Adrenal gland (tissue), 12 donors: Measurements from ENCODE around the gene CEACAM6. TPM values are rescaled to one million over a fixed set of nuclear protein-coding genes. Genes with fewer than 3 reads are reported as not detected.
A peak's percentile ranks its signal among the peaks of the same experiment; 100 is the strongest.

Experiments
- DNase-seq, 7 donors: peaks; one replicate each; pipeline ENCODE4 v3.0.0-alpha.2; 2019 to 2020
- H3K27ac ChIP-seq, 5 donors: fragments of 200-600 bp; sonication (generic) in 4 of 5; 1 replicate in 3 of 5; 2 replicates in 2 of 5; pipeline versions ENCODE4 v1.5.1 to v1.8.0; 2016 to 2020; ENCODE audit warnings: mild to moderate bottlenecking in 1 of 5
- H3K27me3 ChIP-seq: fragments of 200-600 bp; 2 replicates; pipeline ENCODE4 v1.8.0; 2021
- H3K36me3 ChIP-seq, 2 donors: fragments of 200-600 bp; replicated peaks in 1 of 2; 1 replicate in 1 of 2; 2 replicates in 1 of 2; pipeline versions ENCODE4 v1.5.1 to v1.8.0; 2018 to 2022
- H3K4me1 ChIP-seq, 2 donors: fragments of 200-600 bp; replicated peaks in 1 of 2; 1 replicate in 1 of 2; 2 replicates in 1 of 2; pipeline versions ENCODE4 v1.5.1 to v1.8.0; 2018 to 2021
- H3K4me3 ChIP-seq, 4 donors: fragments of 200-600 bp; sonication (generic) in 3 of 4; one replicate each; pipeline ENCODE4 v1.5.1; 2016 to 2018
- H3K9me3 ChIP-seq, 3 donors: fragments of 200-600 bp; sonication (generic) in 1 of 3; replicated peaks in 1 of 3; 1 replicate in 2 of 3; 2 replicates in 1 of 3; pipeline versions ENCODE4 v1.5.1 to v1.8.0; 2016 to 2021
- POLR2A ChIP-seq, 2 donors: fragments of 450-650 bp; IDR thresholded peaks; one replicate each; pipeline ENCODE4 v1.6.1; 2017; ENCODE audit warnings: antibody characterized with exemption in 2 of 2, mild to moderate bottlenecking in 2 of 2, moderate library complexity in 1 of 2
- WGBS, 4 donors: extraction: QIAGEN DNeasy Blood & Tissue Kit in 2 of 4; methylation state at CpG; one replicate each; pipeline versions ENCODE4 v1.1.5 to v1.1.7; 2013 to 2017; 5-methylcytosine and 5-hydroxymethylcytosine counted together
- intact Hi-C, 2 donors: fragments of 100-400 bp; cut with DNase I; formaldehyde crosslinking; loops; one replicate each; pipeline versions ENCODE4 v1.14.1 to v1.15.0; 2022 to 2023
- polyA plus RNA-seq, 3 donors: library from polyadenylated mRNA; stranded (reverse); fragments of 200-250 nt in 2 of 3; fragments of 350-450 nt in 1 of 3; fragmentation: Illumina TruSeq in 1 of 3; extraction: RNeasy Lipid Tissue Mini Kit (QIAGEN cat#74804) in 1 of 3; gene quantifications; one replicate each; pipeline ENCODE4 v1.2.3, GENCODE V29; 2013 to 2014
- total RNA-seq, 9 donors: library from RNA; depleted of rRNA in 4 of 9; stranded (reverse); fragments of >200 nt in 4 of 9; fragments of 120-200 nt in 1 of 9; fragmentation: NEBNext Ultra II Directional in 1 of 9; extraction: Animal tissue kit (Norgen Biotek cat#: 25700) in 1 of 9; gene quantifications; one replicate each; pipeline versions ENCODE4 v1.1.0 to v1.2.4, GENCODE V29; 2013 to 2023
- TF ChIP-seq, protein P1 (sequence below), 6 experiments: fragments of 450-650 bp in 4 of 6; fragments of 200-600 bp in 2 of 6; sonication (generic) in 1 of 6; IDR thresholded peaks; 1 replicate in 5 of 6; 2 replicates in 1 of 6; pipeline versions ENCODE4 v1.5.1 to v1.8.0; 2016 to 2021; ENCODE audit warnings: antibody characterized with exemption in 6 of 6, mild to moderate bottlenecking in 2 of 6, moderate library complexity in 1 of 6
- donor health status: healthy with polysubstance abuse.
- donor health status: Bipolar disorder and iron deficiency.
- donor health status: DM: yes; HTN: yes; CAD: no.
- donor health status: DM: no; HTN: no; CAD: no.
- donor health status: DM: no; HTN: no; CAD: no.
- donor health status: DM: yes; HTN: yes; CAD: no.

CEACAM6 gene
- total and polyA plus RNA-seq, 12 donors = 0.06 to 0.76 (median 0.24) TPM; not detected in 5

DNA sequence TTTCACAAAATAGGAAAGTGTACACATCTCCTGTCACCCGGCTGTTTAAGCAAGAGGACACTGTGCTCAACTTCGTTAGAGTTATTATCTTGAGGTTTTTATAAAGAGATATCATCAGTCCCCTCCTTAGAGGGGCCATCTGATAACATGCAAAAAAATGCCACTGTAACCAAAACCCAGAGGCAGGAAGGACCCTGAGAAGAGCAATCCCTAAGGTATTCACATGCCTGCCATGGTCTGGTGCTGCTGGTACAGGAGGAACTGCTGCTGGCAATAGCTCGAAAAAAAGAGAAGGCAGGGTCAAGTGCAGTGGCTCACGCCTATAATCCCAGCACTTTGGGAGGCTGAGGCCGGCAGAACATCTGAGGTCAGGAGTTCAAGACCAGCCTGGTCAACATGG is 28.3 kb downstream of the CEACAM6 start:
- no peaks in the 10 kb centered on the region for H3K36me3 ChIP-seq
- no peaks in the 10 kb centered on the region for H3K9me3 ChIP-seq
- H3K27me3 ChIP-seq = peaks cover 26% of the 10 kb centered on the region
- H3K4me1 ChIP-seq = no peaks in the 10 kb centered on the region
- no peak for DNase-seq
- intact Hi-C loops = no loop called here
- no peak overlapping the region for H3K4me3 ChIP-seq
- WGBS, 4 donors = 39 to 54% (median 48%) methylated on average over 5 of the region's 5 CpGs
- TF ChIP-seq, protein P1, sequence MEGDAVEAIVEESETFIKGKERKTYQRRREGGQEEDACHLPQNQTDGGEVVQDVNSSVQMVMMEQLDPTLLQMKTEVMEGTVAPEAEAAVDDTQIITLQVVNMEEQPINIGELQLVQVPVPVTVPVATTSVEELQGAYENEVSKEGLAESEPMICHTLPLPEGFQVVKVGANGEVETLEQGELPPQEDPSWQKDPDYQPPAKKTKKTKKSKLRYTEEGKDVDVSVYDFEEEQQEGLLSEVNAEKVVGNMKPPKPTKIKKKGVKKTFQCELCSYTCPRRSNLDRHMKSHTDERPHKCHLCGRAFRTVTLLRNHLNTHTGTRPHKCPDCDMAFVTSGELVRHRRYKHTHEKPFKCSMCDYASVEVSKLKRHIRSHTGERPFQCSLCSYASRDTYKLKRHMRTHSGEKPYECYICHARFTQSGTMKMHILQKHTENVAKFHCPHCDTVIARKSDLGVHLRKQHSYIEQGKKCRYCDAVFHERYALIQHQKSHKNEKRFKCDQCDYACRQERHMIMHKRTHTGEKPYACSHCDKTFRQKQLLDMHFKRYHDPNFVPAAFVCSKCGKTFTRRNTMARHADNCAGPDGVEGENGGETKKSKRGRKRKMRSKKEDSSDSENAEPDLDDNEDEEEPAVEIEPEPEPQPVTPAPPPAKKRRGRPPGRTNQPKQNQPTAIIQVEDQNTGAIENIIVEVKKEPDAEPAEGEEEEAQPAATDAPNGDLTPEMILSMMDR (IDR thresholded peaks at IDR 0.05) = no peak
- TF ChIP-seq POLR2A (IDR thresholded peaks at IDR 0.05) = no peak
- no peak overlapping the region for H3K27ac ChIP-seq

GRCh38 chr19:41784312-41784711 is 29.0 kb downstream of the CEACAM6 start:
- TF ChIP-seq POLR2A (IDR thresholded peaks at IDR 0.05) = no peak
- TF ChIP-seq, protein P1 (IDR thresholded peaks at IDR 0.05) = no peak
- Histone ChIP-seq H3K27me3 (peaks cover 28% of the 10 kb centered on the region), H3K27ac (no peak overlapping the region), H3K4me1 (no peaks in the 10 kb centered on the region), H3K4me3 (no peak overlapping the region), H3K9me3 (no peaks in the 10 kb centered on the region), H3K36me3 (no peaks in the 10 kb centered on the region)
- DNase-seq = no peak
- intact Hi-C loops = no loop called here
- 44 to 63% (median 59%) methylated on average over 3 of the region's 3 CpGs for WGBS, 4 donors

- Histone ChIP-seq H3K27me3 (peaks cover 29% of the 10 kb centered on the region), H3K36me3 (no peaks in the 10 kb centered on the region), H3K4me3 (no peak overlapping the region), H3K27ac (no peak overlapping the region), H3K4me1 (no peaks in the 10 kb centered on the region), H3K9me3 (no peaks in the 10 kb centered on the region)
- intact Hi-C loops = no loop called here
- 38 to 47% (median 40%) methylated on average over 4 of the region's 4 CpGs for WGBS, 4 donors
- TF ChIP-seq, protein P1 (IDR thresholded peaks at IDR 0.05) = no peak
- TF ChIP-seq POLR2A (IDR thresholded peaks at IDR 0.05) = no peak
- DNase-seq = no peak
Measured at GRCh38 chr19:41784743-41785142, 29.4 kb downstream of the CEACAM6 start.

DNA sequence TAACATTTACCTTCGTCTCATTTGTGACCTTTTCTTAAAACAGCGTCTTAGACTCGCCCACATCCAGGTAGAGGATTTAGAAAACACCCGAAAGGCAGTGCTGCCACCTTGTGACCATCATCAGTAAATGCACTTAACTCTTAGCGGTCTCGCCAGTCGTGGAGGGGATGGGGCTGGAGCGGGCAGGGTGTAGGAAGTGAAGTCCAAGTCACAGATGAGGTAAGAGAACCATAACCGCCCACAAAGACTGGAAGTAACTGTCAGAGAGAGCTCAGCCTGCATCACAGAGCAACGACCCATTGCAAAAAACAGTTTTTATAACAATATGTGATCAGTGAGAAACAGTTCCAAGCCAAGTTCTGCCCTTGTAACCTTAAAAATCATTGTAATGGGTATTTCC is 30.3 kb downstream of the CEACAM6 start:
- no peaks in the 10 kb centered on the region for H3K9me3 ChIP-seq
- DNase-seq = peak in 6 of 7 donors; percentile 21 to 63 (median 56)
- WGBS, 4 donors = 1 to 4% (median 1%) methylated on average over 10 of the region's 10 CpGs
- H3K27ac ChIP-seq = no peak overlapping the region
- intact Hi-C loops = no loop called here
- H3K36me3 ChIP-seq = no peaks in the 10 kb centered on the region
- no peaks in the 10 kb centered on the region for H3K4me1 ChIP-seq
- H3K27me3 ChIP-seq = peaks cover 32% of the 10 kb centered on the region
- H3K4me3 ChIP-seq = no peak overlapping the region
- TF ChIP-seq, protein P1 (IDR thresholded peaks at IDR 0.05) = peak; percentile 19 to 66 (median 52)
- no peak for TF ChIP-seq POLR2A (IDR thresholded peaks at IDR 0.05)
